Forelimb muscle (tissue), 1 donor: ENCODE results near the gene TCF7L1. TPM values are rescaled to one million over a fixed set of nuclear protein-coding genes. Genes with fewer than 3 reads are reported as not detected.
"Not testable (repeated sequence)": the region's sequence is repeated elsewhere in the genome, so short reads cannot be mapped to it uniquely, and the experiment has no call there.

Experiments used
- DNase-seq: peaks from one replicate; pipeline ENCODE4 v3.0.0-alpha.2; 2013; ENCODE audit warnings: low read depth
- polyA plus RNA-seq: library from polyadenylated mRNA; unstranded; fragments of 120-200 nt; gene quantifications from one replicate; pipeline ENCODE4 v1.2.1, GENCODE V29; 2013; ENCODE audit not compliant: insufficient read length

TCF7L1 gene
- polyA plus RNA-seq, 1 donor: 34.6 TPM

GRCh38 chr2:85132397-85132796, 795 bp upstream of the TCF7L1 start:
- no peak for DNase-seq

GRCh38 chr2:85133751-85134254, 611 bp downstream of the TCF7L1 start:
- no peak for DNase-seq

DNA sequence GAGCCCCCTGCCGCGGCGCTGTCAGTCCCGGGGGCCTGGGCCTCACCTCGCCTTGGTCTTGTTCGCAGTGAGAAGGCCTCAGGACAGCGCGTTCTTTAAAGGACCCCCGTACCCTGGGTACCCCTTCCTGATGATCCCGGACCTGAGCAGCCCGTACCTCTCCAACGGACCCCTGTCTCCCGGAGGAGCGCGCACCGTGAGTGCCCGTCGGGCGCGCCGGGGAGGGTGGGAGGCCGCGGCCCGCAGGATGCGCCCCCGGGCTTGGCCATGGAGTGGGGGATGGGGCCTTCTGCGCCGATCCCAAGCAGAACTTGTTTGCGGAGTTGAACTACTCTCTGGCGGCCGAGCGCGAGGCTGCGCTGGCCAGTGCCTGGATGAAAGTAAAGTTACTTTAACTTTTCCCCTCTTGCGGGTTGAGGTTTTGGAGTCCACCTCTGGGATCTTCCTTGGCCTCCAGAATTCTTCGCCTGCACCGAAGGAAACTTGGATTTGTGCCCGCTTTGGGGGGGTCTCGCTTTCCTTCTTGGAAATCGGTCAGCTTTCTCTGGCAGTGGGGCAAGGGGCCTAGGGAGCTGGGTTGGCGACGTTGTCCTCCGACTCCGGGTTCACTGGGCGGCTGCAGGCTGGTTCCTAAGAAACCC, 1.2 kb downstream of the TCF7L1 start:
- DNase-seq: no peak

DNA sequence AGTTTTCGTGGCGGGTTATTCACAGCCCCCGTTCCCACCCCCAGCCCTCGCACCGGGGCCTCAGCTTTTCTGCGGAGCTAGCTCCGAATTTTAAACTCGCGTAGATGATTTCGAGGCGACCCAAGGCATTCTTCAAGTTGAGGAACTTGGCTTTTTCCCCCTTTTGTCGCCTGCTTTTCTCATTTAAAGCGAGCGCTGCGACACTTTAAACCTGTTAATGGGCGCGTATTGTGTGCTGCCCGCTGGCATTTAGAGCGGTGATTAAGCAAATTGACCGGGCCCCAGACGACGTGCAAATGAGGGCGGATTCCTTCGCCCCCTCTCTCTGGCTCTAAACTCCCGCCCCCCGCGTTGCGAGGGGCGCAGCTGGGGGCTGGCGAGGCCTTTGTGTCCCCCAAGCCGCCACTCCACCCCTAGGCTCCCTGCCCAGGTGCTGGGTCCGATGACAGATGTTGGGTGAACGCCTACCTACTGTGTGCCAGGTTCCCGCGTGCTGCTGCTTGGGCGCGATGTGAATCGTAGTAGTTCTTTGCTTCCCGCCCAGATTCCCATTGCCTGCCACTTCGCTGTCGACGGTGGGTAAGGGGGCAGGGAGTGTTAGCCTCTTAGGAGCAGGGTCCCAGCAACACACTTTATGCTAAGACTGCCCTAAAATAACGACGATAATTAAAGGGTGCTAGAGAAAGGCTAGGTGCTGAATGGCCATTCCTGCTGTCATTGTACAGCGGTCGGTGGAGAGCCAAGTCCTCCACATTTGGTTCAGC, 1.9 kb downstream of the TCF7L1 start:
- DNase-seq: no peak

DNA sequence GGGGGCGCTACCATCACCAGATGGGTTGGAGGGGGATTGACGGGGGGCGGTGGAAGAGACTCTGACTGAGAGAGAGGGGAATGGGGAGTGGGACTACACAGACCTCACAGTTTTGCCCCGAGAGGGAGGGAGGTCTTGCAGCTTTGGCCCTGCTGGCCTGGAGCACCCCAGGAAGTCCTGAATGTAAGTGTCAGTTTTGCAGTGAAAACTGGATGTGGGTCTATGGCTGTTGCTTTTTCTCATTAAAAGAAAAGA, 2.4 kb downstream of the TCF7L1 start:
- DNase-seq: no peak

- no peak for DNase-seq
These were observed 4.0 kb downstream of the TCF7L1 start for GRCh38 chr2:85137156-85137555.

DNA sequence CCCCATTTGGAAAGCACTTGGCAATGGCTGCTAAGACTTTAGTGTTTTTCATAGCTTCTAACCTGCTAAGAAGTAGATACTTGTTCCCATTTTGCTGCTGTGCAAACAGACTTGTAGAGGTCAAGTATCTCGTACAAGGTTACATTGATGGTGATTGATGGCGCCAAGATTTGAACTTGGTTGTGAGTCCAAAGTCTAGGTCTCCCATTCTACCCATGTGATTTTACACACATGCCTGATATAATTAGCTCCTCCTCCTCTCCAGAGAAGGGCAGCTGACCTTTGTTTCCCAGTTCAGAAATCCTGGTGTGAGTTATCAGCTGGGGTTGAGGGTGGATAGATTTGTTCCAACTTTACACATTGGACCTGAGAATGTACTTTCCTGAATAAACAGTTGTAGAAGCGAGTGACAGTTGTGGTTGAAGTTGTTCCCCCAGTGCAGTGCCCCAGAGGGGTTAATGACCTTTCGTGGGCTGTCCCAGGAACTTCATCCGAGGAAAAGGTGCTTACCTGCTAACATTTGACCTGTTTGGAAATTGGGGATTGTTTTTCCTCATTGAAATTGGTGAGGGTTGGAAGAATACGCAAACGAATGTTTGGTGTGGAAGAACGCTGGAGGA, 10.4 kb downstream of the TCF7L1 start:
- no peak for DNase-seq

- DNase-seq: no peak
These were observed 12.1 kb downstream of the TCF7L1 start for GRCh38 chr2:85145116-85145820.

GRCh38 chr2:85148190-85148589, 15.0 kb downstream of the TCF7L1 start:
- DNase-seq: no peak

GRCh38 chr2:85151026-85151425, 17.8 kb downstream of the TCF7L1 start:
- no peak for DNase-seq

GRCh38 chr2:85152895-85153294, 19.7 kb downstream of the TCF7L1 start:
- no peak for DNase-seq

DNA sequence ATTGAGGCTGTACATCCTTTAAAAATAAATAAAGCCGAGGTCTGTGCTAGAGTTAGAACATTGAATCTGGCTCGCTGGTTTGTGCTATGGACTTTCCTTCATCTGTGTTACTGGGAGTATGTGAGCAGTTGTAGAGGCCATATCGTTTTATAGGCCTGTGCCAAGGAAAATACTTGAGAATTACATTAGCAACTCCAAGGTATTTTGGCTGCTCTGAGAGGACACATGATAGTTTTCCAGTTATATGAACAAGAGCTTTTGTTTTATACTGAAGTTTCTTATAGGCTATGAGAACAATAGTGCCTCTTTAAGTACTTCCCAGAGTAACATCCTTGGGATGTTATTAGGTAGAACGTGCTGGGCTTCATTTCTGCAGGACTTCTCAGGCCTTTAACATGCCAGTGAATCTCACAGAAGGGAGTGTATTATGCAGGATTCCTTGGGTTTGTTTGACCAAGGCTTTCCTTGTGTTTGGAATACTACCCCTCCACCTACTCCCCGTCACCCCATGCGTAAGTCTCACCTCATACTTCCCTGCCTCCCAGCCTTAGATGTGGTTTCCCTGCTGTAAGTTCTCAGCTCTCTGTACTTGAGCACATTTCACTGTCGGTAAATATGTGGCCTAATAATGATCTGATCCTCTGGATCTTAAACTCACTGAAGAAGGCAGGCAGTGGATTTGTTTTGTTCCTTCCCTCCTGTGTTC, 21.0 kb downstream of the TCF7L1 start:
- DNase-seq: no peak

GRCh38 chr2:85155082-85155481, 21.9 kb downstream of the TCF7L1 start:
- DNase-seq: not testable (repeated sequence)

- no peak for DNase-seq
These were observed 23.0 kb downstream of the TCF7L1 start for GRCh38 chr2:85156153-85156552.

GRCh38 chr2:85156619-85157018, 23.4 kb downstream of the TCF7L1 start:
- DNase-seq: no peak

- no peak for DNase-seq
These were observed 24.2 kb downstream of the TCF7L1 start for GRCh38 chr2:85157345-85157744.

GRCh38 chr2:85158559-85159273, 25.5 kb downstream of the TCF7L1 start:
- DNase-seq: no peak

GRCh38 chr2:85159589-85159988, 26.4 kb downstream of the TCF7L1 start:
- DNase-seq: no peak

DNA sequence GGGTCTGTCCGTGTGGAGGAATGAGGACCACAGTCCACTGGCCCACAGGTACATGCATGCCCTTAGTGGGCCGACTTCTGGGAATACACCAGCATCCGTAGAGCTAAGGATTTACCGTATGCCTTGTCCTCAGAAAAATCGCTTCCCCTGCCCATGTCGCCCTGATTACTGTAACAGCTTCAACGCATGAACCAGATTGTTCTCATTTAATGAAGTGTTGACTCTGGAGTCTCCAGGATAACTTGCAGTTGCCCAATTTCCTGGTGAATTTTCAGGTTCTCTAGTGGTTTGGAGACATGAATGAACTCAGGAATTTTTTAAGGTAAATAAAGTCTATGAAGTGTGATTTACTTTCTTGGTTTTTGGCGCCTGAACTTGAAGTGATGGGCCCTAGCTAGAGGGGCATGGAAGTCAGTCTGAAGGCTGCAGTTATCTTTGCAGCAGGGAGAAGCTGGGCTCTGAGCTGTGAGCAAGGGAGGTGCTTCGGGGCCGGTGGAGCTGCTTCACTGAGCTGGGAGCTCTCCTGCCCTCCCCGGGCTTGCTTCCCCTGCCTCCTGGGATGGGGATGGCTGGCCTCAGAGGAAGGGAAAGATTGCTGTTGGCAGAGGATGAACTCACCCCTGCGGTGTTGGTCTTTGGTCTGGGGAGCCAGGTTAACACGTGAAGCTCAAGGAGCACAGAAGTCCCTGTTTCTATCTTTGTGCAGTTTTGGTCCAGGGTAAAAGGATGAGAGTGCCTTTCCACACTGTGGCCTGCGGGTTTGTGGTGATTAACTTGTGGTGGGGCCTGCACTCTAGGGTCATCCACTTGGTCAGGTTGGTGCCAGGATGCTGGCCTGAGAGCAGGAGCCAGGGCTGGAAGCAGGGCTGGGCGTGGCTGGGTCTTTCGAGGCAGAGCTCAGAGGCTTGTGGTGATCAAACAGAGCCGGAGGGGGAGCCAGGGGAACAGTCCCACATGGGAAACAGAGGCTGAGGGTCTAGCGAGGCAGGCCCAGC, 28.1 kb downstream of the TCF7L1 start:
- no peak for DNase-seq

- DNase-seq: no peak
These were observed 29.6 kb downstream of the TCF7L1 start for GRCh38 chr2:85162746-85163301.
